ENCODE data around the gene CETP.

CETP gene

GRCh38 chr16:56997264-56997663 is 35.5 kb downstream of the CETP start:
- H3K27me3 ChIP-seq = no peaks in the 10 kb centered on the region
- no peaks in the 10 kb centered on the region for H3K9me3 ChIP-seq
- H3K4me1 ChIP-seq = peaks cover 0 to 30% (median 28%) of the 10 kb centered on the region in 4 donors
- no peak overlapping the region for H3K27ac ChIP-seq
- TF ChIP-seq CTCF (IDR thresholded peaks at IDR 0.05) = no peak
- DNase-seq = no peak
- H3K4me3 ChIP-seq = no peak overlapping the region
- intact Hi-C loops (cut with DNase I; ENCODE audit: low total_unique reads) = no loop called here
- no peaks in the 10 kb centered on the region for H3K36me3 ChIP-seq

GRCh38 chr16:56997931-56998330 is 36.2 kb downstream of the CETP start:
- intact Hi-C loops (cut with DNase I; ENCODE audit: low total_unique reads) = no loop called here
- Histone ChIP-seq H3K36me3 (no peaks in the 10 kb centered on the region), H3K9me3 (no peaks in the 10 kb centered on the region), H3K4me1 (peaks cover 0 to 30% (median 26%) of the 10 kb centered on the region in 4 donors), H3K27ac (no peak overlapping the region), H3K27me3 (no peaks in the 10 kb centered on the region), H3K4me3 (no peak overlapping the region)
- DNase-seq = no peak
- no peak for TF ChIP-seq CTCF (IDR thresholded peaks at IDR 0.05)

GRCh38 chr16:56998352-56998751 is 36.6 kb downstream of the CETP start:
- intact Hi-C loops (cut with DNase I; ENCODE audit: low total_unique reads) = no loop called here
- Histone ChIP-seq H3K9me3 (no peaks in the 10 kb centered on the region), H3K4me1 (peaks cover 0 to 30% (median 26%) of the 10 kb centered on the region in 4 donors), H3K4me3 (no peak overlapping the region), H3K27ac (no peak overlapping the region), H3K27me3 (no peaks in the 10 kb centered on the region), H3K36me3 (no peaks in the 10 kb centered on the region)
- no peak for DNase-seq
- no peak for TF ChIP-seq CTCF (IDR thresholded peaks at IDR 0.05)

- Histone ChIP-seq H3K4me3 (no peak overlapping the region), H3K4me1 (peaks cover 0 to 30% (median 26%) of the 10 kb centered on the region in 4 donors), H3K36me3 (no peaks in the 10 kb centered on the region), H3K9me3 (no peaks in the 10 kb centered on the region), H3K27me3 (no peaks in the 10 kb centered on the region), H3K27ac (peak overlapping the region; percentile 57 to 72)
- TF ChIP-seq CTCF (IDR thresholded peaks at IDR 0.05) = no peak
- no peak for DNase-seq
- intact Hi-C loops (cut with DNase I; ENCODE audit: low total_unique reads) = no loop called here
Observed at GRCh38 chr16:56998861-56999260, 37.1 kb downstream of the CETP start.

- Histone ChIP-seq H3K27ac (peak overlapping the region; percentile 57 to 72), H3K9me3 (no peaks in the 10 kb centered on the region), H3K4me1 (peaks cover 0 to 30% (median 26%) of the 10 kb centered on the region in 4 donors), H3K36me3 (peaks cover 0 to 6% (median 0%) of the 10 kb centered on the region in 3 donors), H3K27me3 (no peaks in the 10 kb centered on the region), H3K4me3 (no peak overlapping the region)
- intact Hi-C loops (cut with DNase I; ENCODE audit: low total_unique reads) = no loop called here
- no peak for DNase-seq
- no peak for TF ChIP-seq CTCF (IDR thresholded peaks at IDR 0.05)
Observed at GRCh38 chr16:56999409-57000270, 37.9 kb downstream of the CETP start.
